ENCODE results near the gene OR52B6.

- TF ChIP-seq MLX (CRISPR knock-in tag; IDR thresholded peaks at IDR 0.05) (no peak), ZNF423 (CRISPR knock-in tag; IDR thresholded peaks at IDR 0.05) (no peak), USF1 (CRISPR knock-in tag; IDR thresholded peaks at IDR 0.05) (no peak), ATF3 (CRISPR knock-in tag; conservative IDR thresholded peaks at IDR 0.05) (no peak), GRHL2 (CRISPR knock-in tag; IDR thresholded peaks at IDR 0.05; ENCODE audit: insufficient replicate concordance, severe bottlenecking) (no peak), NR2C2 (CRISPR knock-in tag; IDR thresholded peaks at IDR 0.05) (no peak), TEAD4 (CRISPR knock-in tag; IDR thresholded peaks at IDR 0.05) (no peak)
These were observed 28.1 kb downstream of the OR52B6 start for GRCh38 chr11:5608808-5609207.
